PC-9 (cell line): ENCODE measurements around the gene HOXD3. TPM values are rescaled to one million over a fixed set of nuclear protein-coding genes. Genes with fewer than 3 reads are reported as not detected.

Source experiments
- BruUV-seq: library from RNA; stranded (reverse); fragments of 400-500 nt; replicated peaks from 2 replicates; lab custom pipeline; 2021; lab: Mats Ljungman, UMichigan
- CTCF ChIA-PET: fragments of 300-600 bp; sonication (Branson Sonifier 250); formaldehyde crosslinking; loops from one replicate; lab custom pipeline; 2022; ENCODE audit warnings: antibody characterized with exemption; lab: Charles Lee
- POLR2A ChIA-PET: fragments of 300-600 bp; sonication (Branson Sonifier 250); formaldehyde crosslinking; loops from one replicate; lab custom pipeline; 2022; ENCODE audit warnings: antibody characterized with exemption; ENCODE audit not compliant: unreplicated experiment; lab: Charles Lee
- DNase-seq, 2 experiments: peaks; one replicate each; pipeline versions ENCODE4 v3.0.0 to v3.0.0-alpha.2; 2015 to 2022; ENCODE audit warnings: mixed read lengths in 1 of 2
- H2AFZ ChIP-seq: fragments of 200-600 bp; sonication (generic); 2 replicates; pipeline ENCODE4 v1.8.1; 2017; ENCODE audit warnings: antibody characterized with exemption
- H3F3A ChIP-seq: fragments of 200-600 bp; sonication (generic); 2 replicates; pipeline ENCODE4 v1.8.1; 2017; ENCODE audit warnings: antibody characterized with exemption, mild to moderate bottlenecking, low read depth; ENCODE audit not compliant: insufficient read depth
- H3K27ac ChIP-seq: fragments of 200-600 bp; sonication (generic); 2 replicates; pipeline ENCODE4 v1.6.1; 2016; ENCODE audit warnings: mixed run types
- H3K27me3 ChIP-seq: fragments of 200-600 bp; sonication (generic); 2 replicates; pipeline ENCODE4 v1.6.1; 2016; ENCODE audit warnings: low read depth, mixed run types; ENCODE audit not compliant: insufficient read depth
- H3K36me3 ChIP-seq: fragments of 200-600 bp; sonication (generic); 2 replicates; pipeline ENCODE4 v1.6.1; 2016; ENCODE audit warnings: low read depth, mixed run types
- H3K4me1 ChIP-seq: fragments of 200-600 bp; sonication (generic); replicated peaks from 2 replicates; pipeline ENCODE4 v1.6.1; 2016; ENCODE audit warnings: mixed run types; ENCODE audit not compliant: insufficient read depth
- H3K4me2 ChIP-seq: fragments of 200-600 bp; sonication (generic); 2 replicates; pipeline ENCODE4 v1.6.1; 2017; ENCODE audit warnings: mixed run types
- H3K4me3 ChIP-seq: fragments of 200-600 bp; sonication (generic); 2 replicates; pipeline ENCODE4 v1.6.1; 2016; ENCODE audit warnings: mixed run types
- H3K79me2 ChIP-seq: fragments of 200-600 bp; sonication (generic); 2 replicates; pipeline ENCODE4 v1.6.1; 2017; ENCODE audit warnings: low read depth, mixed run types
- H3K9me2 ChIP-seq: fragments of 200-600 bp; sonication (generic); 2 replicates; pipeline ENCODE4 v1.8.1; 2017; ENCODE audit warnings: mild to moderate bottlenecking; ENCODE audit not compliant: insufficient read depth
- H3K9me3 ChIP-seq: fragments of 200-600 bp; sonication (generic); 2 replicates; pipeline ENCODE4 v1.8.1; 2016; ENCODE audit warnings: low read depth; ENCODE audit not compliant: insufficient read depth
- H4K20me1 ChIP-seq: fragments of 200-600 bp; sonication (generic); 2 replicates; pipeline ENCODE4 v1.8.1; 2017; ENCODE audit not compliant: insufficient read depth
- CTCF ChIP-seq: fragments of 200-600 bp; sonication (generic); conservative IDR thresholded peaks from 2 replicates; pipeline ENCODE4 v1.6.1; 2017; ENCODE audit warnings: mixed run types, antibody characterized with exemption, mild to moderate bottlenecking, moderate library complexity
- EZH2 ChIP-seq: fragments of 200-600 bp; sonication (generic); IDR thresholded peaks from 2 replicates; pipeline ENCODE4 v1.8.0; 2017; ENCODE audit warnings: antibody characterized with exemption, low read depth
- intact Hi-C: fragments of 100-400 bp; cut with micrococcal nuclease; formaldehyde crosslinking; loops from one replicate; pipeline ENCODE4 v1.10.0; 2022; ENCODE audit not compliant: unreplicated experiment
- total RNA-seq: library from RNA; stranded (reverse); gene quantifications from 2 replicates; pipeline ENCODE4 v1.2.3, GENCODE V29; 2021

The HOXD3 gene
- total RNA-seq, 1 experiment from 2014 or later: not detected

GRCh38 chr2:176129813-176130146, 27.3 kb upstream of the HOXD3 start:
- ChIA-PET CTCF (interaction anchor here (1.0 kb wide), 1 partner anchor 424 kb away, joined by 3 read pairs; no protein-coding TSS in a partner anchor), POLR2A (no interaction called here)
- no peaks in the 10 kb centered on the region for H3K4me1 ChIP-seq
- H3K79me2 ChIP-seq: no peaks in the 10 kb centered on the region
- H3K36me3 ChIP-seq: no peaks in the 10 kb centered on the region
- peaks cover 49% of the 10 kb centered on the region for H3K27me3 ChIP-seq
- no TSS peak for BruUV-seq
- H3F3A ChIP-seq: no peaks in the 10 kb centered on the region
- no peak overlapping the region for H2AFZ ChIP-seq
- H4K20me1 ChIP-seq: no peaks in the 10 kb centered on the region
- no peak overlapping the region for H3K4me3 ChIP-seq
- intact Hi-C loops: loop anchor here (5.0 kb wide), 1 partner anchor 1203 kb away; no protein-coding TSS in a partner anchor
- H3K9me2 ChIP-seq: no peaks in the 10 kb centered on the region
- DNase-seq: peak in 1 of 2 experiments; percentile 34
- H3K9me3 ChIP-seq: no peaks in the 10 kb centered on the region
- no peak overlapping the region for H3K27ac ChIP-seq
- peak overlapping the region; percentile 12; the same call in 1 of the 2 replicates for H3K4me2 ChIP-seq
- TF ChIP-seq EZH2 (no peak), CTCF (no peak)

- peak overlapping the region; percentile 63 for H3K4me2 ChIP-seq
- TF ChIP-seq CTCF (no peak), EZH2 (peak; percentile 97)
- H3K9me3 ChIP-seq: no peaks in the 10 kb centered on the region
- H3K9me2 ChIP-seq: no peaks in the 10 kb centered on the region
- no TSS peak for BruUV-seq
- no peaks in the 10 kb centered on the region for H4K20me1 ChIP-seq
- intact Hi-C loops: no loop called here
- no peak overlapping the region for H3K27ac ChIP-seq
- ChIA-PET CTCF (interaction anchor here (0.6 to 1.6 kb wide), 3 partner anchors 424 to 521 kb away, joined by 3 to 5 read pairs (median 3); no protein-coding TSS in a partner anchor), POLR2A (interaction anchor here (0.5 to 0.6 kb wide), 2 partner anchors 486 to 963 kb away, joined by 6 to 8 read pairs; no protein-coding TSS in a partner anchor)
- peak in 1 of 2 experiments; percentile 36 for DNase-seq
- no peak overlapping the region; the same call in 1 of the 2 replicates for H2AFZ ChIP-seq
- H3K27me3 ChIP-seq: peaks cover 43% of the 10 kb centered on the region
- H3K36me3 ChIP-seq: no peaks in the 10 kb centered on the region
- no peaks in the 10 kb centered on the region for H3K4me1 ChIP-seq
- H3F3A ChIP-seq: no peaks in the 10 kb centered on the region
- no peaks in the 10 kb centered on the region for H3K79me2 ChIP-seq
- peak overlapping the region; percentile 32; the same call in 1 of the 2 replicates for H3K4me3 ChIP-seq
Measured at GRCh38 chr2:176130147-176130956, 26.8 kb upstream of the HOXD3 start.

GRCh38 chr2:176130957-176131847, 25.9 kb upstream of the HOXD3 start:
- H3K9me3 ChIP-seq: no peaks in the 10 kb centered on the region
- no peaks in the 10 kb centered on the region for H3K79me2 ChIP-seq
- H3K9me2 ChIP-seq: no peaks in the 10 kb centered on the region
- no peaks in the 10 kb centered on the region for H3K4me1 ChIP-seq
- peak overlapping the region; percentile 32; the same call in 1 of the 2 replicates for H3K4me3 ChIP-seq
- ChIA-PET POLR2A (interaction anchor here (0.5 to 0.6 kb wide), 2 partner anchors 485 to 964 kb away, joined by 6 to 8 read pairs; no protein-coding TSS in a partner anchor), CTCF (interaction anchor here (0.6 to 1.6 kb wide), 4 partner anchors 504 to 1204 kb away, joined by 3 to 20 read pairs (median 6); no protein-coding TSS in a partner anchor)
- no peaks in the 10 kb centered on the region for H4K20me1 ChIP-seq
- no peak for DNase-seq
- H3K4me2 ChIP-seq: peak overlapping the region; percentile 63
- H2AFZ ChIP-seq: no peak overlapping the region; the same call in 1 of the 2 replicates
- no peak overlapping the region for H3K27ac ChIP-seq
- H3K27me3 ChIP-seq: peaks cover 36% of the 10 kb centered on the region
- intact Hi-C loops: no loop called here
- no peaks in the 10 kb centered on the region for H3K36me3 ChIP-seq
- no peaks in the 10 kb centered on the region for H3F3A ChIP-seq
- no TSS peak for BruUV-seq
- TF ChIP-seq EZH2 (no peak), CTCF (no peak)
